Loucy (cell line): ENCODE data around the gene DDR1.

Source experiments
- CTCF ChIP-seq: fragments of 200-600 bp; sonication (generic); conservative IDR thresholded peaks from 2 replicates; pipeline ENCODE4 v1.5.1; 2014; ENCODE audit warnings: mild to moderate bottlenecking, antibody characterized with exemption, low read length
- EZH2phosphoT487 ChIP-seq: fragments of 200-600 bp; IDR thresholded peaks from 2 replicates; pipeline ENCODE4 v1.6.1; 2018; ENCODE audit warnings: antibody characterized with exemption, mild to moderate bottlenecking, moderate library complexity, borderline replicate concordance

GRCh38 chr6:30847421-30847970 is 36.8 kb upstream of the DDR1 start:
- TF ChIP-seq CTCF = no peak
- TF ChIP-seq EZH2phosphoT487 = no peak
